ENCODE measurements around the gene ODF4. TPM values are rescaled to one million over a fixed set of nuclear protein-coding genes. Genes with fewer than 3 reads are reported as not detected.

ODF4 gene
- total RNA-seq, 1 donor = not detected

- peaks cover 70% of the 10 kb centered on the region for H3K27me3 ChIP-seq (ENCODE audit: insufficient read depth, low read length)
- H3K27ac ChIP-seq (ENCODE audit: low read depth, low read length) = no peak overlapping the region
- no peaks in the 10 kb centered on the region for H3K9me3 ChIP-seq (ENCODE audit: low read depth, low read length)
- no peaks in the 10 kb centered on the region for H3K79me2 ChIP-seq (ENCODE audit: insufficient read depth, low read length)
- peak; percentile 69 for DNase-seq (ENCODE audit: insufficient read length, low spot score, missing footprints)
- H4K20me1 ChIP-seq (ENCODE audit: insufficient read depth, low read length) = no peaks in the 10 kb centered on the region
- H2AFZ ChIP-seq (ENCODE audit: low read length) = no peak overlapping the region
- H3K4me3 ChIP-seq (ENCODE audit: insufficient read depth, low read length) = no peak overlapping the region
- TF ChIP-seq CTCF (IDR thresholded peaks at IDR 0.05; ENCODE audit: extremely low read depth, low read depth, low read length) = no peak
- H3K4me1 ChIP-seq (ENCODE audit: insufficient read depth, low read length) = no peaks in the 10 kb centered on the region
- H3K36me3 ChIP-seq (ENCODE audit: insufficient read depth, low read length) = no peaks in the 10 kb centered on the region
- H3K4me2 ChIP-seq (ENCODE audit: insufficient read depth, low read length) = no peak overlapping the region
Observed at GRCh38 chr17:8314797-8315763, 24.6 kb upstream of the ODF4 start.

- Histone ChIP-seq H3K27me3 (ENCODE audit: insufficient read depth, low read length) (peaks cover 67% of the 10 kb centered on the region), H3K4me2 (ENCODE audit: insufficient read depth, low read length) (no peak overlapping the region), H3K79me2 (ENCODE audit: insufficient read depth, low read length) (no peaks in the 10 kb centered on the region), H3K4me1 (ENCODE audit: insufficient read depth, low read length) (no peaks in the 10 kb centered on the region), H3K27ac (ENCODE audit: low read depth, low read length) (no peak overlapping the region), H4K20me1 (ENCODE audit: insufficient read depth, low read length) (no peaks in the 10 kb centered on the region), H3K9me3 (ENCODE audit: low read depth, low read length) (no peaks in the 10 kb centered on the region), H2AFZ (ENCODE audit: low read length) (no peak overlapping the region), H3K36me3 (ENCODE audit: insufficient read depth, low read length) (no peaks in the 10 kb centered on the region), H3K4me3 (ENCODE audit: insufficient read depth, low read length) (no peak overlapping the region)
- TF ChIP-seq CTCF (IDR thresholded peaks at IDR 0.05; ENCODE audit: extremely low read depth, low read depth, low read length) = no peak
- DNase-seq (ENCODE audit: insufficient read length, low spot score, missing footprints) = peak; percentile 62
Observed at GRCh38 chr17:8315764-8316217, 23.8 kb upstream of the ODF4 start.

GRCh38 chr17:8318010-8318935 lies 21.4 kb upstream of the ODF4 start:
- Histone ChIP-seq H3K9me3 (ENCODE audit: low read depth, low read length) (no peaks in the 10 kb centered on the region), H4K20me1 (ENCODE audit: insufficient read depth, low read length) (no peaks in the 10 kb centered on the region), H3K4me2 (ENCODE audit: insufficient read depth, low read length) (no peak overlapping the region), H3K36me3 (ENCODE audit: insufficient read depth, low read length) (no peaks in the 10 kb centered on the region), H3K4me1 (ENCODE audit: insufficient read depth, low read length) (no peaks in the 10 kb centered on the region), H3K79me2 (ENCODE audit: insufficient read depth, low read length) (no peaks in the 10 kb centered on the region), H3K27ac (ENCODE audit: low read depth, low read length) (no peak overlapping the region), H2AFZ (ENCODE audit: low read length) (no peak overlapping the region), H3K4me3 (ENCODE audit: insufficient read depth, low read length) (no peak overlapping the region), H3K27me3 (ENCODE audit: insufficient read depth, low read length) (peaks cover 47% of the 10 kb centered on the region)
- DNase-seq (ENCODE audit: insufficient read length, low spot score, missing footprints) = no peak
- TF ChIP-seq CTCF (IDR thresholded peaks at IDR 0.05; ENCODE audit: extremely low read depth, low read depth, low read length) = no peak
